Stimulated activated CD4-positive, alpha-beta T cell treated with anti-CD3 and anti-CD28 coated beads, Interleukin-1b, Interleukin-23, amount 100 ng/mL, for 4 hours (primary cell): ENCODE results near the gene MS4A12.
"Not testable (repeated sequence)": the region's sequence is repeated elsewhere in the genome, so short reads cannot be mapped to it uniquely, and the experiment has no call there.

Experiments
- DNase-seq, 2 donors: peaks; one replicate each; pipeline ENCODE4 v3.0.0-alpha.2; 2020; ENCODE audit warnings: low read depth in 2 of 2

Gene MS4A12

GRCh38 chr11:60512651-60513225 is 20.2 kb downstream of the MS4A12 start:
- no peak for DNase-seq

DNA sequence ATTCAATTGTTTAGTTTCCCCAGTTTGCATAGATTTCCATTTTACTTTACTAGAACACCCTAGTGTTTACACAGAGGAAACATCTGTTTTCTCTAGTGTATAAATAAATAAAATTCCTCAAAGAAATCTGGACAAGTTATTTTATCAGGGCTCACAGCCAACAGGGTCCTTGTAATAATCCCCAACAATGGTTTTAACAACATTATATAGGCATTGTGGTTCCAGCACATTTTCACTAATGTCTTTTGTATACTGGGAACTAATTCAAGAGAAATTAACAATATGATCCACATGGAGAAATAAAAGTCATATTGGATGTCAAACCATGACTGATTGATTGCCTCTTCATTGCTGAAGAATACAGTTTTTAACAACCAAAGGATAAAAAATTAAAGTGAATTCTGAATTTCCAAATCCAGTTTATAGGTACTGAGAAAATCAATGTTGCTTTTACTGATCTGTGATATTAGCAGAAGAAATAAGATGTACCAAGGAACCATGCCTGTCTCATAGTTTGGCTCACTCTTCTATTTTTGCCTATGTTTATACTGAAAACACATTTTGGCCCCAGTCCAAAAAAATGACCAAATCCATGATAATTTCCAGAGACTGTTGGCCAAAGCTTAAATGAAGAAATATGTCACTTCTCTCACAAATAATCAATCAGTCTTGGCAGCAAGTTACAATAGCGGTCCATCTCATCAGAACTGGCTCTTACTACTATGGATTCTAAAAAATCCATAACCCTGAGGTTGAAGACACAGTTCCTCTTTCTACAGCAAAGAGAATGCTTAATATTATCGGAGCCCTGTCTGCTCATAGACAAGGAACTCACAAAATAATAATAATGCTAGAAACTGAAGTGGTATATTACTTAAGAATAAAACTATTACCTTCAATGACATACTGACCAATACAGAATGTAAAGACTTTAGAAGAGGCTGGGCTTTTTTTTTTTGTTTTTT is 21.2 kb downstream of the MS4A12 start:
- DNase-seq: no peak

GRCh38 chr11:60515144-60515855 is 22.7 kb downstream of the MS4A12 start, which contains the start of gene MS4A13:
MS4A13 (plus strand) TSS chr11:60515392; CDS start chr11:60518084, 2,692 bp downstream.
- DNase-seq: no peak

- no peak for DNase-seq
Observed at GRCh38 chr11:60528465-60528864, 35.9 kb downstream of the MS4A12 start.

DNA sequence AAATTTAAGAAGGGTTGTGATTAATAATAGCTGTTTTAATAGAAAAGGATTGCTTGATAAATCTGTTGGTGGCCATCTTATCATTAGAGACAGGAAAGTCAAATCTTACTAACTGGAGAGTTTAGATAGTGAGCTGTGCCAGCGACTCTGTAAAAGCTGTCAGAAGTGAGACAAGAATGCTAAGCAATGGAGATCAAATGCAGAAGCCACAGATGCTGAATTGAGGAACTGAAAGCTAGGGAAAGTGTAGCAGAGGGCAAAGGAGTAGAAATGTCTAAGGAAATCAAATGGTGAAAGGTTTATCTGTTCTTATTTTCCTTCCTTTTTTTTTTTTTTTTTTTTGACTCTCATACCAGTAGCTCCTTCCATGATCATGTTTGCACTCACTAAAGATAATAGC is 36.4 kb downstream of the MS4A12 start:
- DNase-seq: no peak

- DNase-seq: no peak
Observed at GRCh38 chr11:60530454-60531100, 38.0 kb downstream of the MS4A12 start.

GRCh38 chr11:60532383-60532782 is 39.8 kb downstream of the MS4A12 start:
- not testable (repeated sequence) for DNase-seq

DNA sequence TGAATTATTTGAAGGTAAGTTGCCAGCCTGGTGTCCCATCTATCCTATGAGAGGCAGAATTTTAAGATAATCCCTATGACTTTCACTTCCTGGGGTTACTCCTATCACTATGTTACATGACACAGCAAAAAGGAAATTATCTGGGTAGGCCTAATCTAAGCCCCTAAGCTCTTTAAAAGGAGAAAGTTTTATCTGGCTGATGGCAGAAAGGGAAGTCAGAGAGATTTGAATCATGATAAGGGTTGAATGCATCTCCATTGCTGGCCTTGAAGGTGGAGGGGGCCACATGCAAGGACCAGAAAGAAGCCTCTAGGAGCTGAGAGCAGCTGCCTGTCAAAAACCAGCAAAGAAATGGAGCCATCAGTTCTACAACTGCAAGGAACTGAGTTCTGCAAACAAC is 46.0 kb downstream of the MS4A12 start:
- not testable (repeated sequence) for DNase-seq

DNA sequence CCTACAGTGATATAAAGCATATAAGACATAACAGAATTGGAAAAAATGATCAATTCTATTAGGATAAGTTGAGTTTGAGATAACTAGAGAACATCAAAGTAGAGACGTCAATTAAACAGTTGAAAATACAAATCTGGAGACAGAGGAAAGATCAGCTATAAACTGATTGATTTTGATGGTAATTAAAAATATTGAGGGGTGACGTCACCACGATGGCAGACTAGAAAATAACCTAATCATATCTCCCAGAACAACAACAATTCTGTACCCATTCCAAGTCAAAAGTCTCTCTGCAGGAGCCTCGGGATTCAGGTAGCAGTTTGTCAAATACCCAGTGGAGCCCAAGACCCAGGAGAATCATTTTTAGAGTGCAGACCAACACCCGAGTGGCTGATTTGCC is 51.5 kb downstream of the MS4A12 start:
- no peak for DNase-seq
